Measurements from ENCODE around the gene KLRF2.

KLRF2 gene

GRCh38 chr12:9941838-9942237 lies 60.5 kb downstream of the KLRF2 start:
- no peak for DNase-seq

GRCh38 chr12:9943240-9943639 lies 62.0 kb downstream of the KLRF2 start:
- peak; percentile 49 for DNase-seq

GRCh38 chr12:9944391-9944790 lies 63.1 kb downstream of the KLRF2 start:
- DNase-seq = no peak
